Ovary (tissue), 3 donors: Measurements from ENCODE around the gene MAD1L1.

Experiments
- EP300 ChIP-seq: sonication (generic); formaldehyde crosslinking; IDR thresholded peaks from one replicate; pipeline ENCODE4 v1.6.1; 2017; ENCODE audit warnings: antibody characterized with exemption
- POLR2A ChIP-seq: fragments of 450-650 bp; IDR thresholded peaks from one replicate; pipeline ENCODE4 v1.6.1; 2017; ENCODE audit warnings: antibody characterized with exemption, mild to moderate bottlenecking, moderate library complexity
- TF ChIP-seq, protein P1 (sequence below), 3 donors: fragments of 450-650 bp in 2 of 3; fragments of 200-600 bp in 1 of 3; IDR thresholded peaks; one replicate each; pipeline versions ENCODE4 v1.5.1 to v1.8.0; 2016 to 2022; ENCODE audit warnings: antibody characterized with exemption in 3 of 3, mild to moderate bottlenecking in 1 of 3
- donor health status: DM: no; HTN: no; CAD: no.

DNA sequence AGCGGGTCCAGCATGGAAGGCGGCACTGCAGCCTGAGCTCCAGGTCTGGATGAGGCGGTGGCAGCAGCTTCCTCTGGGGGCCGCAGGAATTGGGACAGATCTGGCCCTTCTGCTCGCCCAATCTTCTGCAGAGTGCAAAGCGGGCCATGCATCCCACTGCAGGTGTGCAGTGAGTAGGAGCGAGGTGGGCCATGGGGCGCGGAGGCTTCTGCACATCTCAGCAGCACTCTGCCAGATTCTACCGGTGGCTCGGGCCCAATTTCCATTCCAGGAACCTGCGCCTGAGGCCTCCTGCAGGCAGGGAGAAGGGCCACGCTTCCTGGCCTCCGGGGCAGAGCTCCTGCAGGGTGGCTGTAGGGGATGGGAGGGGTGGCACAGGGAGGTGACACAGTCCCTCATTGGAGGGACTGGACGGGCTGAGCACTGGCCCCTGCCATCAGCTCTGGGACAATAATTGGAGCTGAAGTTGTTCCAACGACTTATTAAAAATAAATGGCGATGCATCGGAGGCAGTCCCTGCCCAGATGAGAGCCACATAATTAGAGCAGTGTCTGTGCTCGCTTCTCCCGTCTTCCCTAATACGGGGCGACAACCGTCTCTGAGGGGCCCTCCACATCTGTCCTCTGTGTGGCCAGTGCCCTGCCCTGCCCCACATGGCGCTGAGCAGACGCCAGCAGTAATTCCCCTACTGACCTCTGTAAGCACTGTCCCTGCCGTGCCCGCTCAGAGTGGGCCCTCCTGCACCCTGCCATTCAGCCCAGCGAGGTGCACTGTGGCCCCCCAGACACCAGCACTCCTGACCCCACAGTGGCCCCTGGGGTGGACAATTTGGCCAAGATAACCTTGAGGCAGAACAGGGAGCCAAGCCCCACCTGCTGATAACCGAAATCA is 365.1 kb downstream of the MAD1L1 start:
- TF ChIP-seq, protein P1, sequence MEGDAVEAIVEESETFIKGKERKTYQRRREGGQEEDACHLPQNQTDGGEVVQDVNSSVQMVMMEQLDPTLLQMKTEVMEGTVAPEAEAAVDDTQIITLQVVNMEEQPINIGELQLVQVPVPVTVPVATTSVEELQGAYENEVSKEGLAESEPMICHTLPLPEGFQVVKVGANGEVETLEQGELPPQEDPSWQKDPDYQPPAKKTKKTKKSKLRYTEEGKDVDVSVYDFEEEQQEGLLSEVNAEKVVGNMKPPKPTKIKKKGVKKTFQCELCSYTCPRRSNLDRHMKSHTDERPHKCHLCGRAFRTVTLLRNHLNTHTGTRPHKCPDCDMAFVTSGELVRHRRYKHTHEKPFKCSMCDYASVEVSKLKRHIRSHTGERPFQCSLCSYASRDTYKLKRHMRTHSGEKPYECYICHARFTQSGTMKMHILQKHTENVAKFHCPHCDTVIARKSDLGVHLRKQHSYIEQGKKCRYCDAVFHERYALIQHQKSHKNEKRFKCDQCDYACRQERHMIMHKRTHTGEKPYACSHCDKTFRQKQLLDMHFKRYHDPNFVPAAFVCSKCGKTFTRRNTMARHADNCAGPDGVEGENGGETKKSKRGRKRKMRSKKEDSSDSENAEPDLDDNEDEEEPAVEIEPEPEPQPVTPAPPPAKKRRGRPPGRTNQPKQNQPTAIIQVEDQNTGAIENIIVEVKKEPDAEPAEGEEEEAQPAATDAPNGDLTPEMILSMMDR (IDR thresholded peaks at IDR 0.05) = no peak
- TF ChIP-seq EP300 (no peak), POLR2A (no peak)
